Middle frontal gyrus (tissue), 1 donor: ENCODE measurements around the gene TPM2.
A peak's percentile ranks its signal among the peaks of the same experiment; 100 is the strongest.
"Not testable (repeated sequence)": the region's sequence is repeated elsewhere in the genome, so short reads cannot be mapped to it uniquely, and the experiment has no call there.

Experiments
- DNase-seq: peaks from one replicate; pipeline ENCODE4 v3.0.0-alpha.2; 2015; ENCODE audit warnings: low spot score; ENCODE audit errors: extremely low spot score

The TPM2 gene

DNA sequence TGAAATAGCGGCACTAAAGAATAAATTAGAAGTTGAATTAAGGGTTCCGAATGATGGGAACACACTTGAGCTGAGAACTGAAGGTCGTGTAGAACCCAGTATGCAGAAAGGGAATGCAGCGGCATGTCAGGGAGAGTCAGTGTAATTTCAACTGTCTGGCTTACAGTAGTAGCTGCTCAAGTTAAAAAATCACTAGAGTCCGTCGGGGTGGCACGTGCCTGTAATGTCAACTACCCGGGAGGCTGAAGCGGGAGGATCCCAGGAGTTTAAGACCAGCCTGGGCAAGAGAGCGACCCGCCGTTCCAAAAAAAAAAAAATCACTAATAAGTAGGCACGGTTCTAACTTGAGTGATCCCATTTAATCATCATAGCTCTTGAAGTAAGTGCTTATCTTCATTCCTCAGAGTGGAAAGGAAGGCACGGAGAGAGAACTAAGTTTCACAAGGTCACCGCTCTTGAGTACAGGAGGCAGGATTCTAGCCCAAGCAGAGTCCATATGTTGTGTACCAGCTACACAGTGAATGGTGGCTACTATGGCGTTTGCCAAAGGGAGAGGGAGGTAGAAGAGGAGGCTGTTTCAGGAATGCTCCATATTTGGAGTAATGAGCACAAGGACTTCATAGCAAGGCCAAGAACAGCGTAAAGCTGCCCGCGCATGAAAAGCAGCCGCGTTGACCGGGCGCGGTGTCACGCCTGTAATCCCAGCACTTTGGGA lies 32.7 kb downstream of the TPM2 start:
- DNase-seq, result no peak

DNA sequence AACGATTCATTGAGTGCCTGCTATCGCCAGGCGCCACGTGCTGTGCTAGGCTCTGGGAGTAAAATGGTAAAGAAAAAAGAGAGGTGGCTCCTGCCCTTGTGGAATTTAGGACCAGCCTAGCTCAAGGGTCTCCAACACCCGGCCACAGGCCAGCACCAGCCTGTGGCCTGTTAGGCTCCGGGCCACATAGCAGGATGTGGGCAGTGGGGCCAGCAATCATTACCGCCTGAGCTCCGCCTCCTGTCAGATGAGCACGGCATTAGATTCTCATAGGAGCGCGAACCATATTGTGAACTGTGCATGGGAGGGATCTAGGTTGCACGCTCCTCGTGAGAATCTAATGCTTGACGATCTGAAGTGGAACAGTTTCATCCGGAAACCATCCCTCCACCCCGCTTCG lies 33.4 kb downstream of the TPM2 start:
- DNase-seq, result no peak

DNA sequence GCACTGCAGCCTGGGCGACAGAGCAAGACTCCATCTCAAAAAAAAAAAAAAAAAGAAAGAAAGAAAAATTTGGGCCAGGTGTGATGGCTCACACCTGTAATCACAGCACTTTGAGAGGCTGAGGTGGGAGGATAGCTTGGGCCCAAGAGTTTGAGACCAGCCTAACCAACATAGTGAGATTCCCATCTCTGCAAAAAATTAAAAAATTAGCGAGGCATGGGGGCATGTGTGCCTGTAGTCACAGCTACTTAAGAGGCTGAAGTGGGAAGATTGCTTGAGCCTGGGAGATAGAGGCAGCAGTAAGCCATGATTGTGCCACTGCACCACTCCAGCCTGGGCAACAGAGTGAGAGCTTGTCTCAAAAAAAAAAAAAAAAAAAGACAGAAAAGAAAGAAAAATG lies 36.1 kb downstream of the TPM2 start:
- DNase-seq, result no peak

DNA sequence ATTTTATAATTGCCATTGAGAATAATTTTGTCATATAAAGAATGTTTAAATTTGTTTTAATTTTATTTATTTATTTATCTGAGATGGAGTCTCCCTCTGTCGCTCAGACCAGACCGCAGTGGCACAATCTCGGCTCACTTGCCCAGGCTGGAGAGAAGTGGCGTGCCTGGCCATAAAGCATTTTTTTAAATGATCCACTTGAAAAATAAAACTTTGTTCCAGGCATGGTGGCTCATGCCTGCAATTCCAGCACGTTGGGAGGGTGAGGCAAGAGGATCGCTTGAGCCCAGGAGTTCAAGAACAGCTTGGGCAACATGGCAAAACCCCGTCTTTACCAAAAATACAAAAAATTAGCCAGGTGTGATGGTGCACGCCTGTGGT lies 36.9 kb downstream of the TPM2 start:
- DNase-seq, result no peak

DNA sequence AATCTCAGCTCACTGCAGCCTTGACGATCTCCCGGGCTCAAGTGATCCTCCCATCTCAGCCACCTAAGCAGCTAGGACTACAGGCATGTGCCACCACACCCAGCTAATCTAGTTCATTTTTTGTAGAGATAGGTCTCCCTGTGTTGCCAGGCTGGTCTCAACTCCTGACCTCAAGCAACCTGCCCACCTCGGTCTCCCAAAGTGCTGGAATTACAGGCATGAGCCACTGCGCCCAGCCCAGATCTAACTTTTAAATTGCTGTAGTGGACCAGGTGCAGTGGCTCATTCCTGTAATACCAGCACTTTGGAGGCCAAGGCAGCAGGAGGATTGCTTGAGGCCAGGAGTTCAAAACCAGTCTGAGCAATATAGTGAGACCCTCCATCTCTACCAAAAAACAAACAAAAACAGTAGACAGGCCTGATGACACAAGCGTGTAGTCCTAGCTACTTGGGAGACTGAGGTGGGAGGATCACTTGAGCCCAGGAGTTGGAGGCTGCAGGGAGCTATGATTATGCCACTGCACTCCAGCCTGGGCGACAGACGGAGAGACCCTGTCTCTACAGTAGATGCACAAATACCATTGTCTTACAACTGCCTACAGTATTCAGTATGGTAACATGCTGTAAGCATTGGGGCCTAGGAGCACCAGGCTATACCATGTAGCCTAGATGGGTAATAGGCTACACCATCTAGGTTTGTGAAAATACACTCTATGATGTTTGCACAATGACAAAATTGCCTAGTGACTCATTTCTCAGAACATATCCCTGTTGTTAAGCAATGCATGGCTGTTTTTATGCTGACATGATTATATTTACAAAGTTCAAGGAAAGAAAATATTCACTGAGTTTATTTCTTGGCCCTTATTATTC lies 37.5 kb downstream of the TPM2 start:
- no peak for DNase-seq

DNA sequence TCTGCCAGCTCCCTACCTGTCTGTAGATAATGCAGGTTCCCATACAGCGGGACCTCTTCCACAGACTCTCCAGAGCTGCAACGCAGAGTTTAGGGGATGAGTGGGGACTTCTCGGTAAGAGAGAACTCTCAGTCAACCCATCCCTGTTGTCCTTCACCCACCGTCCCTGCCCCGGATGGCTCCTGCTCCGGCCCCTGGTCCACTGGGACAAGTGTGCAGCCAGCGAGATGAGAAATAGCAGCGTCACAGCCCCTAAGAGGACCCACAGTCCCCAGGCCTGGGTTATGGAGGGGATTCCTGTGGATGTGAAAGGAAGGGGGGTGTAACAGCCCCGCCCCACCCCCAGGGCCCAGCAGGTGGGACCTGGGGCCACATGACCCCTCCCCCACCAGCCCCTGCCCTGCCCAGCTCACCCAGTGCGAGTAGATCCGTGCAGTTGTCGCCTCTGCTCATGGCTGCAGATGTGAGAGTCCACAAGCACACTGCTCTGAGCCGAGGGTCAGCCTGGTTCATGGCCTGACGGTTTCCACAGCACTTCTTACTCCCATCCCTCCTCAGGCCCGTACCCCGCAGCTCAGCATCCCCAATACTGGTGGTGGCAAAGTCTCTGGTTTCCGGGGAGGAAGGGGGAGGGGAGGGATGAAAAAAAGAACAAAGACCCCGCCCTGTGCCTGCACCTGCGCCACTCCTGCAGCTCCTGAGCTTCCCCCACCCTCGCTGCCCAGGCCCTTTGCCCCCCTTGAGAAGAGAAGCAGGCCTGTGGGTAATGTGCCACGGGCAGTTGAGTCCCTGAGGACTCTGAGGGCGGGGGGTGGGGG lies 39.2 kb downstream of the TPM2 start, which contains the start of gene SIT1:
Gene SIT1, minus strand, starts transcription at position 591 of the 818 bp plus-strand sequence. Its CDS starts 78 bp downstream, at position 513.
- no peak for DNase-seq

DNA sequence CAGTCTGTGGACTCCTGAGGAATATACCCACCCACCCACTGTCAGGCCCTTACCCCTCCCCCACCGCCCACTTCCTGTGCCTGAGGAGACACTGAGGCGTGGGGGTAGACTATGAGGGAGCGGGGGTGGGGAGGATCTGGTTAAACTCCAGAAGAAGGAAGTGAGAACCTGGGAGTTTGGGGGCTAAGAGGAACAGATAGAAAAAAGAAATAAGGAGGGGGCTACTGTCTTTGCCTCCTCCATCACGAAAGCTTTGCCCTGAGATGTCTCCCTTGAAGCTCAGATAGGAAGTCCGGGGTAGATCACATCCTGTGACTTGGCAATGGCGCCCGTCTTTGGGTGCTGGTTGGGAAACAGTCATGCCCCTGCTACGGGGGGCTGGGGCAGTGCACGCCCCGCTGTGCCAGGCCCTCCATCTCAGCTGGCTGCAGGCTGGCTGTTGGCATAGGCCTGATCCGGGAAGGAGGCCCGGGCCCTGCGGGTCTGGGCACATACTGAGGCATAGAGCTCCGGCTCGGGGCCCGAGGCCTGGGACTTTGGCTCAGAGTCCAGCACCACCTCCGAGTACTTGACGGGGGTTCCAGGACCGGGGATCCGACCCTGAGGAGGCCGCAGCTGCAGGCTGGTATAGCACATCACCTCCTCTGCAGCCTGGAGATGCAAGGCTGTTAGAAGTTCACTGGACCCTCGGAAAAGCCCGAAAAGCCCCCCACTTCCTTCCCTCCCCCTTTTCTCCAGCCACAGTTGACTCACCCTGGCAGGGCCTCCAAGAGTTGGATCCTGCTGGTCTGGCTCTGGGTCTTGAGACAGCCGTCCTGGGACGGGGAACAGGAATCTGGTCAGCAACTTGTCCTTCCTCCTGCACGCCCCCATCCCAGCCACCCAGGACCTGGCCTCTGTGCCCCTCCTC lies 40.0 kb downstream of the TPM2 start:
- DNase-seq, result no peak

DNA sequence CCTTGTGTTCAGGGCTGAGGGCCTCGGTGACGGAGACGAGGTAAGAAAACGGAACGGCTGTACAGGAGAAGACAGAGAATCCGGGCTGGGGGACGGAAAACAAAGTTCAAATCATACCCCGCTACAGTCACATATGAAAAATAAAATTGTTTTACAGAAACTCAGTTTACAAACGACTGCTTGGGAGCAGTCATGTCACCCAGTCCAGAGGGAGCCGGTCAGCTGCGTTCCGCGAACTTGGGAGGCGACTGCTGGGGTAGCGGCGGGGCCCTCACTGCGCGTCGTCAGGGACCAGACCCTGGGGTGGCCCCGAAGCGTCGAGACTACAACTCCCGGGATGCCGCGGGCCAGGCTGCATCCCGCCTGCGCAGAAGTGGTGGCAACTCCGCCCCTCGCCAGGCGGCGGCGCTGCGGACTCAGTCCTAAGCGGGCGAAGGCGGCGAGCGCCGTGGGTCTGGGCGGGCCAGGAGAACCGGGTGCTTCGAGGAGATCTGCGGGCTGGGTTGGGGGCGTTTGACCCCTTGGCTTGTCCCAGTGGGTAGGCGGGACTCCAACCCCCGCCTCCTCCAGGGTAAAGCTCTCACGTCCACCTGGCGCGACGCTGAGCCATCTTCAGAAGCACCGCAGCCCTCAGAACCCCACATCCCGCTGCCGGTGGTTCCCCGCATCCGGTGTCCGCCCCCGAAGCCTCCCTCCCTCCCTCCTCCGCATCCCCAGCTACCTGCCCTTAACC lies 43.0 kb downstream of the TPM2 start:
- peak; percentile 89 for DNase-seq

DNA sequence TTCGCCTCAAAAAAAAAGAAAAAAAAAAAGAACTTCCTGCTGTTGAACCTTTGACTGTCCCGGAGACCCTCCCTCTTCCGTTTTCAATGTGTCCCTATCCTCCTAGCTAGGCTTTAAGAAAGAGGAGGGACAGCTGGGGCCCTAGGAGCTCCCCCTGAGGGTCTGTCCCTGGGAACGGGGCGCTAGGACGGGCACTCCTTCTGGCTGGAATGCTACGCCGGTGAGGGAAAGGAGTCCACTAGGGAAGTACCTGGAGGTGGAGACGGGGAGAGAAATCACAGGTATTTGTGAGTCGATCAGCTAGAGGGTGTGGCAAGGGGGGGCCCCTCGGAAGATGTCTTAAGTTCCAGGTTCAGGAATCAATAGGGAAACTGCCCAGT lies 43.6 kb downstream of the TPM2 start:
- DNase-seq, result no peak

DNA sequence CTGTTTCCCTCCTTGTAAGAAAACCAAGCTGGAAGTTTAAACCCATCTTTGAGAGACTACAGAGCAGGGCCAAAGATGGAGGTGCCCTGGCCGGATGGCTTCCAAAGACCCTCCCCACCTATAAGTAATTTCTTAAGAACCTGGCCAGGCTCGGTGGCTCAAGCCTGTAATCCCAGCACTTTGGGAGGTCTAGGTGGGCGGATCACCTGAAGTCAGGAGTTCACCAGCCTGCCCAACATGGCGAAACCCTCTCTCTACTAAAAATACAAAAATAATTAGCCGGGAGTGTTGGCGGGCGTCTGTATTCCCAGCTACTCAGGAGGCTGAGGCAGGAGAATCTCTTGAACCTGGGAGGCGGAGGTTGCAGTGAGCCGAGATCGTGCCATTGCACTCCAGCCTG lies 44.0 kb downstream of the TPM2 start:
- DNase-seq, result not testable (repeated sequence)

DNA sequence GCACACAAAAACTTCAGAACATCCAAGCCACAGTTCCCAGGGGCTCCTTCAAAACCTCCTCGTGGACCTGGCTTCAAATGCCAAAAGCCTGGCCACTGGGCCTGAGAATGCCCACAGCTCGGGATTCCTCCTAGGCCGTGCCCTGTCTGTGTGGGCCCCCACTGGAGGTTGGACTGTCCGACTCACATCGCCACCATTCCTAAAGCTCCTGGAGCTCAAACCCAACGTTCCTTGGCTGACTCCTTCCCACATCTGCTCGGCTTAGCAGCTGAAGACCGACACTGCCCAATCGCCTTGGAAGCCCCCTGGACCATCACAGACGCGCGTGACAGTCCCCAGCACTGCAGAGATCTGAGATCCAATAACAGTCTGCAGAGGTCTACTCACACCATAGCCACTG lies 46.7 kb downstream of the TPM2 start:
- no peak for DNase-seq

DNA sequence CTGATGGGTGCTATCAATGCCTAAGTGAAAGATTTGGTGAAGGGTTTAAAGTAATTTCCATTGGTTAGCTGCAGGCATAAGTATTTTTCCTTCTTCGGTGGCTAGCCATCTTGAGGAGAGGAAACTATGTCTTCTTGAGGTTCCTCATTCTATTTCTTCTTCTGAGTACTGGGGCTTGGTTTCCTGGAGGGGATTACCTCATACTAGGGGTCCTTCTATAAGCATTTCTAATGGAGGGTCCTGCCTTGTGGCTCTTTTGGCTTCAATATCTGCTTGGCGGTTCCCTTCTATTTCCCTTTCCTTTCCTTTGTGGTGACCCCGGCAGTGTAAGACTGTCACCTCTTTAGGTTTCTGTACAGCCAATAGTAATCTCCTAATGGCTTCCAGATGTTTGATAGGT lies 48.2 kb downstream of the TPM2 start:
- DNase-seq, result not testable (repeated sequence)

DNA sequence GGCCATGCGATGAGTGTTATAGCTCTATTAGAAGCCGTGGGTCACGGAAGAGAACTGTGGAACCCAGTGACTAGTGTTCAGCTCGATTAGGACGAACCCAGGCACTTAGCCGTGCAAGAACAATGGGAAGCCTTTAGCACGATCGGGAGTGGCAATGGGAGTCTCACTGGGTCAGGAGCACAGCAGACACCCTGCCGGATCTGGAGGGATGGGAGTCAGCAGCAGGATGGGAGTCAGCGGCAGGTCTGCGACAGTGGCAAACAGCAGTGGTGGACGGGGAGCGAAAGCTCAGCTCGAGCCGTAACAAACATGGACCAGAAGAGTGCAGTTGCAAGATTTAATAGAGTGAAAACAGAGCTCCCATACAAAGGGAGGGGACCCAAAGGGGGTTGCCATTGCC lies 49.3 kb downstream of the TPM2 start:
- DNase-seq, result not testable (repeated sequence)

DNA sequence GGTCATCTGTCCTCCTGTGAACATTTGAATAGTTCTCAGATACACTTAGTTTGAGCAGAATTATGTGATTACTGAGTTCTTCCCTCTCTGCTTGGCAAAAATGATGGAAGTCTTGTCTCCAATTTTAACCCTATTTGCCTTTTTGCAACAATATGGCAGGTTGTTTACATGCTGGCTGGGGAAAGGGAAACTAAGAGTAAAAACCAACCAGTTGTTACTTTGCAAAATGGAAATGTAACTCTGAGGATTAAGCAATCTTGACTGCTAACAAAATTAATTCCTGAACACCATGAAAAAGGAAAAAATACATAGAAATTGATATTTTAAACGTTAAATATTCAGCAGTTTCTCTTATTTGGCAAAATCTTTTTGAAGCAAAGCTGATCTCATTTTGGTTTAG lies 50.1 kb downstream of the TPM2 start:
- DNase-seq, result no peak

DNA sequence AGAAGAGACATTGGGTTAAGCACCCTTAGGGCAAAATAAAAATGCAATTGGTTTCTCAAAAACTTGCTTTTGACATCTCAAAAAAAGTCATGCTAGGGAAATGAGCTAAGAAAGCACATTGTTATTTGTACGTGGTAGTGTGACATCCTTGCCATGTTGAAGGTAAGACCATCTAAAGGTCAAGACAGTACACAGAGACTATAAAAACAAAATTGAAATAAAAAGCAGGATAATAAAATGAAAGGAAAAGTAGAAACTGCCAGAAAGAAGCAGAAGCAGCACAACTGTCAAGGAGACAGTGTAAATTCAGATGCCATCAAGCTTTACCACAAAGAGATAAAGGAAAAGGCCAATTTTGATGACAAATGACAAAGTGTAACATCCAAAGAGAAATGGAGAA lies 50.5 kb downstream of the TPM2 start:
- DNase-seq, result not testable (repeated sequence)

DNA sequence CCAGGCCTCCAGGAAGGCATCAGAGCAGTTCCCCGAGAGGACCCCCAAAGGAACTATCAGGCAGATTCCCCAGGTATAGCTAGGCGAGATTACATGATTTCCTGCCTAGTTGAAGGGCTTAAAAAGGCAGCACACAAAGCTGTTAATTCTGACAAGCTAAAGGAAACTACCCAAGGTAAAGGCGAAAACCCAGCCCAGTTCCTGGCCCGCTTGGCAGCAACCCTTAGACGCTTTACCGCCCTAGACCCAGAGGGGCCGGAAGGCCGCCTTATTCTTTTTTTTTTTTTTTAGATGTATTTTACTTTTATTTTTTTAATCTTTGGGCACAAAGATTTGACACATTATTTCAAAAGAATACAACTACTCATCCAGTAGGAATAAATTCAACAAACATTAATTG lies 51.0 kb downstream of the TPM2 start:
- DNase-seq, result not testable (repeated sequence)

DNA sequence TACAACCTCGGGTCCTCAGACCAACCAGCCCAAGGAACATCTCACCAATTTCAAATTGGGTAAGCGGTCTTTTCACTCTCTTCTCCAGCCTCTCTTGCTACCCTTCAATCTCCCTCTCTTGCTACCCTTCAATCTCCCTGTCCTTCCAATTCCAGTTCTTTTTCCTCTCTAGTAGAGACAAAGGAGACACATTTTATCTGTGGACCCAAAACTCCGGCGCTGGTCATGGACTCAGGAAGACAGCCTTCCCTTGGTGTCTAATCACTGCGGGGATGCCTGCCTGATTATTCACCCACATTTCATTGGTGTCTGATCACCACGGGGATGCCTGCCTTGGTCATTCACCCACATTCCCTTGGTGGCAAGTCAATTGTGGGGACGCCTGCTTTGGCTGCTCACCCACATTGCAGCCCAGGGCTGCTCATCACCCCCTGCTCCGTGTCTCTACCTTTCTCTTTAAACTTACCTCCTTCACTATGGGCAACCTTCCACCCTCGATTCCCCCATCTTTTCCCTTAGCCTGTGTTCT lies 52.2 kb downstream of the TPM2 start:
- DNase-seq, result not testable (repeated sequence)

DNA sequence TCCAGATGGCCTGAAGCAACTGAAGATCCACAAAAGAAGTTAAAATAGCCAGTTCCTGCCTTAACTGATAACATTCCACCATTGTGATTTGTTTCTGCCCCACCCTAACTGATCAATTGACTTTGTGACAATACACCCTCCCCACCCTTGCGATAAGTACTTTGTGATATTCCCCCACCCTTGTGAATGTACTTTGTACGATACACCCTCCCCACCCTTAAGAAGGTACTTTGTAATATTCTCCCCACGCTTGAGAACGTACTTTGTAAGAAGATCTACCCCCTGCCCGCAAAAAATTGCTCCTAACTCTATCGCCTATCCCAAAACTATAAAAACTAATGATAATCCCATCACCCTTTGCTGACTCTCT lies 52.9 kb downstream of the TPM2 start:
- DNase-seq, result not testable (repeated sequence)

DNA sequence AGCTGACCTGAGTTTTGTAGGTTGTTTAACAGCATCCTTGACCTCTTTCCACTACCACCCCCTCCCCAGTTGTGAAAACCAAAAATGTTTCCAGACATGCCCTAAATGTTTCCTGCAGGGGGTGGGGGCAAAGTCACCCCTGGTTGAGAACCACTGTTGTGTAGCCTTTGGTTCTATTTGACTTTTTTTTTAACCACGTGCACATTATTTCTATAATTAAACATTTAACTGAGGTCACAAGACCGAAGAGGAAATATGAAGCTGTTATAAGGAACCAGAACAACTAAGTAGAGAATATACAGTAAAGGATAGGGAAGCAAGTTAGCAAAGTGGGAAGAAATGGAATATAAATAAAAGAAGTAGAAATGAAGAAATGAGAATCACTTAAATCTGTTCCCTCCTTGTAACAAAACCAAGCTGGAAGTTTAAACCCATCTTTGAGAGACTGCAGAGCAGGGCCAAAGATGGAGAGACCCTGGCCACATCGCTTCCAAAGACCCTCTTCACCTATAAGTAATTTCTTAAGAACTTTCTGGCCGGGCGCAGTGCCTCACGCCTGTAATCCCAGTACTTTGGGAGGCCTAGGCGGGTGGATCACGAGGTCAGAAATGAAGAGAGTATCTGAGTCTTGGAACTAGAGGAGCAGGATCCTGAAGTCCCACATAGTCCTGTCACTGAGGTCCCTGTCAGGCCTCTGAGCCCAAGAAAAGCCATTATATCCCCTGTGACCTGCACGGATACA lies 53.4 kb downstream of the TPM2 start:
- DNase-seq, result no peak
